CD8-positive, alpha-beta memory T cell (primary cell): Measurements from ENCODE around the gene LRRC8D. TPM values are rescaled to one million over a fixed set of nuclear protein-coding genes. Genes with fewer than 3 reads are reported as not detected.
A peak's percentile ranks its signal among the peaks of the same experiment; 100 is the strongest.

ENCODE experiments used
- CTCF ChIA-PET: fragments of 350-600 bp; sonication (Branson Sonifier 250); formaldehyde crosslinking; loops from one replicate; lab custom pipeline; 2021; ENCODE audit warnings: antibody characterized with exemption; lab: Charles Lee
- POLR2A ChIA-PET: fragments of 350-600 bp; sonication (Branson Sonifier 250); formaldehyde crosslinking; loops from one replicate; lab custom pipeline; 2021; ENCODE audit warnings: antibody characterized with exemption; lab: Charles Lee
- DNase-seq, 5 donors: peaks; one replicate each; pipeline versions ENCODE4 v3.0.0 to v3.0.0-alpha.2; 2020 to 2022; ENCODE audit warnings: mixed read lengths in 1 of 5
- H3K27ac ChIP-seq: one replicate; pipeline ENCODE4 v1.7.0; 2013; ENCODE audit warnings: low read depth, mild to moderate bottlenecking, low read length, moderate library complexity
- H3K27me3 ChIP-seq: 2 replicates; pipeline ENCODE4 v1.7.0; 2013; ENCODE audit warnings: low read length, mild to moderate bottlenecking; ENCODE audit not compliant: insufficient read depth, poor library complexity, severe bottlenecking
- H3K36me3 ChIP-seq: 2 replicates; pipeline ENCODE4 v1.7.0; 2013; ENCODE audit warnings: mild to moderate bottlenecking, low read length, moderate library complexity; ENCODE audit not compliant: insufficient read depth
- H3K4me1 ChIP-seq: 2 replicates; pipeline ENCODE4 v1.7.0; 2013; ENCODE audit warnings: mild to moderate bottlenecking, low read length, moderate library complexity; ENCODE audit not compliant: insufficient read depth
- H3K4me3 ChIP-seq: 2 replicates; pipeline ENCODE4 v1.7.0; 2013; ENCODE audit warnings: mild to moderate bottlenecking, low read length
- H3K9me3 ChIP-seq: 2 replicates; pipeline ENCODE4 v1.7.0; 2013; ENCODE audit warnings: mild to moderate bottlenecking, low read length
- H3K27ac Mint-ChIP-seq, 8 donors: one replicate each; pipeline ENCODE4 v1.8.0; 2020 to 2021; ENCODE audit warnings: mixed read lengths in 8 of 8, mild to moderate bottlenecking in 6 of 8, inconsistent platforms in 3 of 8, moderate library complexity in 3 of 8
- H3K27me3 Mint-ChIP-seq, 2 donors: one replicate each; pipeline ENCODE4 v1.8.0; 2020 to 2021; ENCODE audit warnings: mixed read lengths in 2 of 2, mild to moderate bottlenecking in 1 of 2, moderate library complexity in 1 of 2
- H3K36me3 Mint-ChIP-seq, 3 donors: one replicate each; pipeline ENCODE4 v1.8.0; 2020 to 2021; ENCODE audit warnings: mixed read lengths in 3 of 3, inconsistent platforms in 1 of 3, mild to moderate bottlenecking in 1 of 3
- H3K4me1 Mint-ChIP-seq, 3 donors: one replicate each; pipeline ENCODE4 v1.8.0; 2020 to 2021; ENCODE audit warnings: mixed read lengths in 3 of 3, inconsistent platforms in 1 of 3, mild to moderate bottlenecking in 1 of 3
- H3K4me3 Mint-ChIP-seq, 7 donors: one replicate each; pipeline ENCODE4 v1.8.0; 2020 to 2021; ENCODE audit warnings: mixed read lengths in 7 of 7, mild to moderate bottlenecking in 6 of 7, moderate library complexity in 4 of 7, inconsistent platforms in 2 of 7
- H3K9me3 Mint-ChIP-seq, 5 donors: one replicate each; pipeline ENCODE4 v1.8.0; 2020 to 2022; ENCODE audit warnings: mixed read lengths in 5 of 5, mild to moderate bottlenecking in 3 of 5, moderate library complexity in 2 of 5, inconsistent platforms in 1 of 5
- polyA plus RNA-seq: library from polyadenylated mRNA; unstranded; fragments of 300-500 nt; fragmentation: Illumina TruSeq; gene quantifications from one replicate; pipeline ENCODE4 v1.2.3, GENCODE V29; 2021
- total RNA-seq, 2 experiments: library from RNA; stranded (reverse); gene quantifications; one replicate each; pipeline ENCODE4 v1.2.3, GENCODE V29; 2021

The LRRC8D gene
- total and polyA plus RNA-seq, 3 experiments from 2014 or later, result 39.0 to 56.3 (median 41.9) TPM

DNA sequence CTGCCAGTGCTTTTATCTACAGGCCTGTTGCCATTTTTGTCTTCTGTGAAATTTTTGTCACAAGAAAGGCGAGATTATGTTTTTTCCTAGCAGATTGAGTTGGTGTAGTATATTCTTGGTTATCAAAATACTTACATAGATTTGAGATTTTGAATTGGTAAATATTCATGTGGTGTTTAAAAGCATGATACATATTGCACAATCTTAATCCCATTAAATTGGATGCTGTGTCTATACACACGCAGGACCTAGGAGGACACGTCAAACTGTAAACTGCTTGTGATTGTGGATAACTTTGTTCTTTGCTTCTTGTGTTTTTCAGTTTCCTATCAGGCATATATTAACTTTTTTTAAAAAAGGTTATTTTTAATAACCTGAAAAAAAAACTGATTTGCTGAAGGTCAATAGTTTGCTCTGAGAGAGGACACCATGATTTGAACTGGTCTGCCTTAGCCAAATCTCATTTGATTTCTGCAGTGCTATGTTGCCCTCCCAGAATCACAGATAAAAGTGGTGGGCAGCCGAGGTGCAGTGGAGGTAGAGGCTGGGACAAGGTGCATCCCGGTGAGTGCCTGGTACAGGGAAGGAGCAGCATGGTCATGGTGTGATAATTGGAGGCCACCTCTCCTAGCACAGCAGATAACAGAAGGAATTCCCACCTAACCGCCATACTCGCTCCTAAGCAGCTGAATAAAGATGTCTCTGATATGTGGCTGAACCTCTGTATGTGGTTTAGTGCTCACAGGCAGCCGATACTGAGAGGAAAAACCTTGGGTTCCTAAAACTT, 76.7 kb downstream of the LRRC8D start:
- Mint-ChIP-seq H3K4me3 (no peak overlapping the region), H3K9me3 (no peaks in the 10 kb centered on the region), H3K4me1 (peaks cover 25 to 41% (median 38%) of the 10 kb centered on the region in 3 donors), H3K27me3 (no peaks in the 10 kb centered on the region), H3K27ac (peak overlapping the region in 1 of 8 donors; percentile 11), H3K36me3 (peaks cover 0 to 29% (median 11%) of the 10 kb centered on the region in 3 donors)
- no peak for DNase-seq
- no peak overlapping the region for H3K4me3 ChIP-seq
- H3K36me3 ChIP-seq, result peaks cover 5% of the 10 kb centered on the region
- POLR2A ChIA-PET, result no interaction called here
- no peaks in the 10 kb centered on the region for H3K4me1 ChIP-seq
- H3K27ac ChIP-seq, result peak overlapping the region; percentile 68
- H3K9me3 ChIP-seq, result no peaks in the 10 kb centered on the region
- CTCF ChIA-PET, result no interaction called here
- no peaks in the 10 kb centered on the region for H3K27me3 ChIP-seq

DNA sequence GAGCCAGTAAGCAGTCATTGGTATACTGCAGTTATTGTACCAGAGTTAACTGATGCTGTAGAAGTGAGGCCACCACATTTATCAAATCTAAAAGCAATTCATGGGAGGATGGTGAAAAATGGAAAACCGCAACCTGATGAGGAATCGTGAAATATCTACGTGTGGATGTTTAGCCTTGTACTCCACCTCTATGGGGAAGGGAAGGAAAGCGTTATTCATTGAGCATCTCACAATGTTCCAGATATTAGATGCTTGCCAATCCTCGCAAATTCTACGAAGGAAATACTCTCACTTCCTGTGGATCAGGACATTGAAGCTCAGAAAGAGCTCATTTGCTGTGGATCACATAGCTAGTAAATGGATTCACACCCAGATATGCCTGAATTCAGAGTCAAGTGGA, 77.3 kb downstream of the LRRC8D start:
- ChIA-PET POLR2A (no interaction called here), CTCF (no interaction called here)
- no peaks in the 10 kb centered on the region for H3K27me3 ChIP-seq
- peak overlapping the region in 1 of 8 donors; percentile 21 for H3K27ac Mint-ChIP-seq
- no peak for DNase-seq
- H3K36me3 Mint-ChIP-seq, result peaks cover 0 to 33% (median 8%) of the 10 kb centered on the region in 3 donors
- H3K27ac ChIP-seq, result peak overlapping the region; percentile 45
- peaks cover 21 to 41% (median 37%) of the 10 kb centered on the region in 3 donors for H3K4me1 Mint-ChIP-seq
- no peak overlapping the region for H3K4me3 ChIP-seq
- no peaks in the 10 kb centered on the region for H3K9me3 Mint-ChIP-seq
- H3K27me3 Mint-ChIP-seq, result no peaks in the 10 kb centered on the region
- H3K36me3 ChIP-seq, result peaks cover 5% of the 10 kb centered on the region
- no peaks in the 10 kb centered on the region for H3K9me3 ChIP-seq
- H3K4me1 ChIP-seq, result no peaks in the 10 kb centered on the region
- H3K4me3 Mint-ChIP-seq, result no peak overlapping the region

DNA sequence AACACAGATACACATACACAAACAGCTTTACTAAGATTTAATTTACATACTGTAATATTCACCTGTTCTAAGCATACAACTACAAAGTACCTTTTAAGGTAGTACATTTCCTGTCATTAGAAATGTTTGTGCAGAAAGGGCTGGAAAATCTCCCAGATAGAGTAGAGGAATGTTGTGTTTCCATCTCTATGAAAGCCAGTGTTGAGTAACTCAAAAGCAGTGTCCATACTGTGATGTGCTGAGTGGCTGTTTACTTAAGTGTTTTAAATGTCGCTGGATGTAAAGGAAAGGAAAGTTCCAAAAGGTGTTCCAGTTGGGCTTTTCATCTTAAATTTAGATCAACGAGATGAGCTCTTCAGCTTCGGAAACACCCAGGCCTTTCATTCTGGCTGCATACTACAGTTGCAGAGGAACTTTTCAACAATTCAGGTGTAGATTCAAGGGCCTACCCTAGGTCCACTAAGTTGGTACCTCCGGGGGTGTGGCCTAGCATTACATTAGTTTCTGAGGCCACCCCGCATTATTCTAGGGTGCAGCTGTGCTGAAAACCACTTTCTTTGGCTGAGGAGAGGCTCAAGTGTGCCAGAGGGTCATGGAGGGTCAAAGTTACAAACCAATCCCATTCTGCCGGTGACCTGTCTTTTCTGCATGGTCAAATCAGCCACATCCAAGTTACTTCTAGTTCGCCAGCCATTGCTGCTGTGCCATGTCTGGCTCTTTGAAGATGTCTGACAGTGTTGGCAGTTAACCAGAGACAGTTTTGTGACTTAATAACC, 78.1 kb downstream of the LRRC8D start:
- peaks cover 0 to 33% (median 8%) of the 10 kb centered on the region in 3 donors for H3K36me3 Mint-ChIP-seq
- peaks cover 5% of the 10 kb centered on the region for H3K36me3 ChIP-seq
- no peak for DNase-seq
- H3K9me3 Mint-ChIP-seq, result no peaks in the 10 kb centered on the region
- no peaks in the 10 kb centered on the region for H3K9me3 ChIP-seq
- ChIA-PET POLR2A (no interaction called here), CTCF (interaction anchor here (0.7 kb wide), 1 partner anchor 15 kb away, joined by 3 read pairs; no protein-coding TSS in a partner anchor)
- H3K4me1 ChIP-seq, result peaks cover 2% of the 10 kb centered on the region
- H3K27ac Mint-ChIP-seq, result peak overlapping the region in 3 of 8 donors; percentile 17 to 24 (median 21)
- H3K27me3 Mint-ChIP-seq, result no peaks in the 10 kb centered on the region
- no peaks in the 10 kb centered on the region for H3K27me3 ChIP-seq
- H3K27ac ChIP-seq, result peak overlapping the region; percentile 45
- peaks cover 23 to 45% (median 38%) of the 10 kb centered on the region in 3 donors for H3K4me1 Mint-ChIP-seq
- no peak overlapping the region for H3K4me3 ChIP-seq
- no peak overlapping the region for H3K4me3 Mint-ChIP-seq

DNA sequence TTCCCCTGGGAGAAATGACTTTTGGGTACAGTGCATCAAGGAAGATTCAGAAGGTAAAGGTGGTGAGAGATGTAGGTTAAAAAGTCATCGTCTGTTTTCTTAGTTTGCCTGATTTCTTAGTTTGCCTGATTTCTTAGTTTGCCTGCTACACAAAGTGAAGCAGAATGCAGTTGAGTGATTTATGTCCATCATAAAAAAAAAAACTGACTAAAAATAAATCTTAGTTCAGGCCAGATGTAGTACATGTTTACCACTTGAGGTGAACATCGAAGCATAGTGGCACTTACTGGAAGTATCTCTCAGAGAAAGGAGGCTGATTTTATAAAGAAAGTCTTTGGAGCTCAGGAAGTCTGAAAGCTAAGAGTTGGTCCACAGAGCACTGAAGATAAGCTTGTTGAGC, 79.5 kb downstream of the LRRC8D start:
- Histone ChIP-seq H3K36me3 (peaks cover 5% of the 10 kb centered on the region), H3K9me3 (no peaks in the 10 kb centered on the region), H3K4me3 (no peak overlapping the region), H3K27ac (no peak overlapping the region), H3K27me3 (no peaks in the 10 kb centered on the region), H3K4me1 (peaks cover 4% of the 10 kb centered on the region)
- peak overlapping the region in 4 of 8 donors; percentile 5 to 67 (median 24) for H3K27ac Mint-ChIP-seq
- no peaks in the 10 kb centered on the region for H3K9me3 Mint-ChIP-seq
- H3K4me3 Mint-ChIP-seq, result no peak overlapping the region
- no peaks in the 10 kb centered on the region for H3K27me3 Mint-ChIP-seq
- ChIA-PET CTCF (interaction anchor here (1.1 kb wide), 1 partner anchor 57 kb away, joined by 3 read pairs; no protein-coding TSS in a partner anchor), POLR2A (no interaction called here)
- peaks cover 24 to 59% (median 48%) of the 10 kb centered on the region in 3 donors for H3K4me1 Mint-ChIP-seq
- DNase-seq, result no peak
- H3K36me3 Mint-ChIP-seq, result peaks cover 0 to 32% (median 7%) of the 10 kb centered on the region in 3 donors

DNA sequence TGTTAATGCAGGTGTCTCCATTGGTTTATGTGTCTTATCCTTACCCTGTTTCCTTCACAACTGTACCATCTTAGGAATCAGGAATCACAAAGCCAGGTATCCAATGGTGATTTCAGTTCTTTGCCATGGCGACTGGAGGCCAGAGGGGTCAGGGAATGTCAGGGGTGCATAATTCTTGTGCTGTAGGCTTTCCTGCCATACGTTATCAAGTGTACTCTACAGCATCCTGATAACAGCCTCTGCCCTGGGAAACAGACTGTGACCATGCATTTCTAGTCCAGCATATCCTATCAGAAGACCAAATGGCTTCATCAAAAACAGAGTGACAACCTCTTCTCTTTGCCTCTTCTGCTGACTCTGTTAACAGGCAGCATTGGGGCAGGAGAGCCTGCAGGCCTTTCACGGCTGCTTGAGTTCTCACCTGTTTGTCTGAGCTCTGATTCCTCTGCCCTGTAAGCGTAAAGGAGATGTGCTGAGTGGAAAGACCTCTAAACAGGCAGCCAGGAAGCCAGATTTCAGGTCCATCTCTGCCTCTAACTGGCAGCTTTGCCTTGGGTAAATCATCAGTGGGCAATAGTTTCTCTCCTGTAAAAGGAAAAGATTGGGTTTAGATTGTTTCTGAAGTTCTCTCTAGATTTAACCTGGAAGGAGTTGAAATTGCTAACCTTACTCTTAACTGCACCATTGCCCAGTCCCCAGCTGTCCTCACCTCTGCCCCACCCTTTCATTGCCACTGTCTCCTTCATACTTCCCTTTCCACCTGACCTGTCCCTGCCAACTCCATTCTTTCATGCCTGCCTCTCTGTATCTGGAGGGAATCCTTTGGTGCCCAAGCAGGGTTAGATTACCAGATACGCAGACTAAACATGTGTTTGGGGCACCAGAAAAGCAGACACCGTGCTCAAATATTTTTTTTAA, 80.2 kb downstream of the LRRC8D start:
- peaks cover 6% of the 10 kb centered on the region for H3K4me1 ChIP-seq
- ChIA-PET CTCF (interaction anchor here (1.1 kb wide), 1 partner anchor 58 kb away, joined by 3 read pairs; no protein-coding TSS in a partner anchor), POLR2A (no interaction called here)

DNA sequence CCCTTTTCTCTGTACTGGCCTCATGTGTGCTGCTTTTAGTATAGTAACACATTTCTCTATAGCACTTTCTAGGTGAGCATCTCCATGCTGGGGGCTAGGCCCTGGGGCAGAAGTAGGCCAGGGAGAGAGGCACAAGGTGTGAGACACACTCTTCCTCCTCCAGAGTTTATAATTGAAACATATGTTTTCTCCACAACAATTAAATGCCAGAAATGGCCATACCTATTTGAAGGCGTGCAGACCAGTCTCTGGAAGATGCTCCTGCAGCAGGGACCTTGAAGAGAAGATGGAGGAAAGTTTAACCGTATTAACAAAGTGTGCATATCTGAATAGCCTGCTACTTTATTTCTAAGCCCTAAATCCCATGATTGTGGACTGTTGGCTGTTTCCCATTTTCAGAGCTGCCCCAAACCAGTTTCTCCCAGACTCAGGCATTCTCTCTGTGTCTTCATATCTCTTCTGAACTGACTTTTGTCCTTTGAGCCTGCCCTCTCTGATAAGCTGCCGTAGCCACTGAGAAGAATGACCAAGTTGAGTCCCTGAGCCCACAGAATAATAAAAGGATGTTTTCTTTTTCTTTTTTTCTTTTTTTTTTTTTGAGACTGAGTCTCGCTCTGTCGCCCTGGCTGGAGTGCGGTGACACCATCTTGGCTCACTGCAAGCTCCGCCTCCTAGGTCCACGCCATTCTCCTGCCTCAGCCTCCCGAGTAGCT, 81.3 kb downstream of the LRRC8D start:
- Mint-ChIP-seq H3K4me3 (no peak overlapping the region), H3K27ac (peak overlapping the region in 3 of 8 donors; percentile 17 to 38 (median 32)), H3K27me3 (no peaks in the 10 kb centered on the region), H3K4me1 (peaks cover 28 to 72% (median 59%) of the 10 kb centered on the region in 3 donors), H3K36me3 (peaks cover 0 to 31% (median 5%) of the 10 kb centered on the region in 3 donors), H3K9me3 (no peaks in the 10 kb centered on the region)
- Histone ChIP-seq H3K27me3 (no peaks in the 10 kb centered on the region), H3K36me3 (peaks cover 5% of the 10 kb centered on the region), H3K4me1 (peaks cover 8% of the 10 kb centered on the region), H3K4me3 (no peak overlapping the region), H3K27ac (peak overlapping the region; percentile 68), H3K9me3 (no peaks in the 10 kb centered on the region)
- CTCF ChIA-PET, result interaction anchor here (0.7 kb wide), 1 partner anchor 25 kb away, joined by 3 read pairs; no protein-coding TSS in a partner anchor
- POLR2A ChIA-PET, result no interaction called here
- no peak for DNase-seq

More for the DNA sequence above, 80.2 kb downstream of the LRRC8D start:
- no peaks in the 10 kb centered on the region for H3K27me3 Mint-ChIP-seq
- Histone ChIP-seq H3K9me3 (no peaks in the 10 kb centered on the region), H3K4me3 (no peak overlapping the region), H3K36me3 (peaks cover 5% of the 10 kb centered on the region), H3K27ac (peak overlapping the region; percentile 46), H3K27me3 (no peaks in the 10 kb centered on the region)
- no peak for DNase-seq
- H3K27ac Mint-ChIP-seq, result peak overlapping the region in 4 of 8 donors; percentile 17 to 78 (median 58)
- H3K9me3 Mint-ChIP-seq, result no peaks in the 10 kb centered on the region
- H3K4me1 Mint-ChIP-seq, result peaks cover 26 to 63% (median 55%) of the 10 kb centered on the region in 3 donors
- H3K4me3 Mint-ChIP-seq, result no peak overlapping the region
- H3K36me3 Mint-ChIP-seq, result peaks cover 0 to 33% (median 5%) of the 10 kb centered on the region in 3 donors

DNA sequence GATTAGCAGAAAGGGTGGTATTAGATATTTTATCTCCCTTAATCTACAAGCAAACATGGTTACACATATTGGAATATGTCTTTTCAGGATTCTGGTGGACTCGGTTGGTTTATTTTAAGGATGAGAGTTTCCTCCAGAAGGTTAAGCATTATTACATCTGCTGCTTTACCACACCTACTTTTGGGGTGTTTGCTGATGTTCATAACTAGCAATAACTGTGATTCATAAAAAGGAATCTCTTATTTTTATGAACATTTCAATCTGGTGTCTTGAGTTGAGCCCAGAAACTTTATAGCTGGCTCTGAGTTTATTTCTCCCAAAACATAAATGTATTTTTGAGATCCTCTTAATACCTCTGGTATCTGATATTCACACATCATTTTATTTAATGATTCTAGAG, 82.7 kb downstream of the LRRC8D start:
- ChIA-PET POLR2A (no interaction called here), CTCF (no interaction called here)
- DNase-seq, result no peak
- no peak overlapping the region for H3K4me3 Mint-ChIP-seq
- peaks cover 0 to 32% (median 5%) of the 10 kb centered on the region in 3 donors for H3K36me3 Mint-ChIP-seq
- peak overlapping the region in 1 of 8 donors; percentile 84 for H3K27ac Mint-ChIP-seq
- H3K9me3 Mint-ChIP-seq, result no peaks in the 10 kb centered on the region
- H3K4me1 Mint-ChIP-seq, result peaks cover 33 to 79% (median 67%) of the 10 kb centered on the region in 3 donors
- H3K4me3 ChIP-seq, result no peak overlapping the region
- no peaks in the 10 kb centered on the region for H3K27me3 ChIP-seq
- H3K36me3 ChIP-seq, result peaks cover 5% of the 10 kb centered on the region
- no peaks in the 10 kb centered on the region for H3K27me3 Mint-ChIP-seq
- H3K27ac ChIP-seq, result peak overlapping the region; percentile 68
- no peaks in the 10 kb centered on the region for H3K9me3 ChIP-seq
- H3K4me1 ChIP-seq, result peaks cover 8% of the 10 kb centered on the region
